Measurements from ENCODE around the gene RSPH1.
A peak's percentile ranks its signal among the peaks of the same experiment; 100 is the strongest.

RSPH1 gene

DNA sequence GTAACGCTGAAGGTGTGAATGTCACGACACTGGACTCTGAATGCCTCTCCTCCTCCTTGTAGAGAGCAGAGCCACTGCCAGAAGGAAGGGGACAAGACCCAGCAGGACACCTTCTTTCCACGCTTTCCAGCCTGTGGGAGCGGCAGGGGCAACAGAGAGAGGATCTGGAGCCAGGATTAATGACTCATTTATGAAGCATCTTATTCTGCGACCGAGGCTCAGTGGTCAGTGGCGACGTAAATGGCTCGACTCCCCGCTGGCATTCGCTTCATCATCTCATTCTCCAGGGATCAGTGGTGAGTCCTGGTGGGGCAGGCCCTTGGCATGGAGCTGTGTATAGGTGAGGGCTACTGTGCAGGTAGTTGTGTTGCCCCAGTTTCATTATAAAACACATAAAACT, 22.2 kb upstream of the RSPH1 start:
- peaks cover 26 to 27% of the 10 kb centered on the region in 2 experiments for H3K4me1 ChIP-seq (ENCODE audit: control insufficient read depth in 1 of 2, insufficient read depth in 2 of 2, low read length in 2 of 2)
- no peak overlapping the region for H3K9ac ChIP-seq (ENCODE audit: low read length)

DNA sequence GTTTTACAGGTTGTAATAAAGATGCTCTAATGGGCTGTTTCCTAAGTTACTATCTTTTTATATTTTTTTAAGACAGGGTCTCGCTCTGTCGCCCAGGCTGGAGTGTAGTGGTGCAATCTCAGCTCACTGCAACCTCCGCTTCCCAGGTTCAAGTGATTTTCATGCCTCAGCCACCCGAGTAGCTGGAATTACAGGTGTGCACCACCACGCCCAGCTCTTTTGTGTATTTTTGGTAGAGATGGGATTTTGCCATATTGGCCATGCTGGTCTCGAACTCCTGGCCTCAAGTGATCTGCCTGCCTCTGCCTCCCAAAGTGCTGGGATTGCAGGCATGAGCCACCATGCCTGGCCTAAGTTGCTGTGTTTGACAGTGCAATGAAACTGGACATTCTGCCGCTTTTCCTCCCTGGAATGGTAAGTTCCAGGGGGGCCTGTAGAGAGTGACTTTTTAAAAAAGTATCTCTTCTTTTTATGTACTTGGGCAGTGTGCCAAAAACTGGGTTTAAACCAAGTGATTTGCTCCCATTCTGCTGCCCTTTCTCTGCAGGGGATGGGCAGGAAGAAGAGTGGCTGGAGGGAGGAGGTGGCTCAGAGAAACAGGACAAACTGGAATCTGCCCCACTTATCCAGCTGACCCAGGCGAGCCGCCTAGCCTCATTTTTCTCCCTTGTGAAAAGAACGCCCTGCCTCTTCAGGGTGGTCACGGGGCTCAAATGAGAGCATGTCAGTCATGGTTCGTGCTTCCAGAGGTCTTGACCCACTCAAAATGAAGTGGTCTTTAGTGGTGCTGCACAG, 19.9 kb upstream of the RSPH1 start:
- no peaks in the 10 kb centered on the region for H3K27me3 ChIP-seq (ENCODE audit: insufficient read depth, low read length)
- H3K4me2 ChIP-seq (ENCODE audit: low read length), result peak overlapping the region; percentile 56
- H3K9ac ChIP-seq (ENCODE audit: low read length), result no peak overlapping the region
- WGBS (ENCODE audit: extremely low coverage, insufficient coverage, insufficient read length), result no CpG with 5 or more reads among the region's 12 CpGs
- no peak overlapping the region for H3K23ac ChIP-seq (ENCODE audit: low read length)
- H3K9me3 ChIP-seq (ENCODE audit: insufficient read depth, low read depth, low read length), result peaks cover 1% of the 10 kb centered on the region
- DNase-seq, result peak; percentile 85 to 91
- peak overlapping the region; percentile 73 for H2BK12ac ChIP-seq (ENCODE audit: low read length)
- no peak overlapping the region for H2AFZ ChIP-seq (ENCODE audit: insufficient read depth, low read length, poor library complexity)
- peak overlapping the region; percentile 73 for H4K91ac ChIP-seq (ENCODE audit: low read depth, low read length)
- no peak overlapping the region for H2BK120ac ChIP-seq (ENCODE audit: insufficient read depth, low read length, poor library complexity)
- H3K4ac ChIP-seq (ENCODE audit: low read depth, low read length), result no peak overlapping the region
- no peak overlapping the region for H3K14ac ChIP-seq (ENCODE audit: low read length)
- peaks cover 28 to 29% of the 10 kb centered on the region in 2 experiments for H3K4me1 ChIP-seq (ENCODE audit: control insufficient read depth in 1 of 2, insufficient read depth in 2 of 2, low read length in 2 of 2)
- H3K36me3 ChIP-seq (ENCODE audit: control insufficient read depth in 1 of 2, insufficient read depth in 2 of 2, low read length in 2 of 2), result peaks cover 5 to 9% of the 10 kb centered on the region in 2 experiments
- peaks cover 27% of the 10 kb centered on the region for H3K79me1 ChIP-seq (ENCODE audit: low read length)
- H4K8ac ChIP-seq (ENCODE audit: low read depth, low read length), result peak overlapping the region; percentile 23
- H3K18ac ChIP-seq (ENCODE audit: low read length), result no peak overlapping the region
- H3K4me3 ChIP-seq (ENCODE audit: low read depth, low read length), result no peak overlapping the region
- H2AK5ac ChIP-seq (ENCODE audit: low read length), result no peak overlapping the region
- H3K27ac ChIP-seq (ENCODE audit: low read depth, low read length), result peak overlapping the region; percentile 81
- H2BK5ac ChIP-seq (ENCODE audit: low read depth, low read length, poor library complexity), result peak overlapping the region; percentile 63
- no peak overlapping the region for H4K12ac ChIP-seq (ENCODE audit: low read depth, low read length)
- peaks cover 6% of the 10 kb centered on the region for H3K79me2 ChIP-seq (ENCODE audit: control insufficient read depth, insufficient read depth, low read length, poor library complexity)

More for the DNA sequence above, 22.2 kb upstream of the RSPH1 start:
- Histone ChIP-seq H3K79me1 (ENCODE audit: low read length) (peaks cover 24% of the 10 kb centered on the region), H3K9me3 (ENCODE audit: insufficient read depth, low read depth, low read length) (peaks cover 1% of the 10 kb centered on the region), H3K18ac (ENCODE audit: low read length) (peak overlapping the region; percentile 70), H2BK12ac (ENCODE audit: low read length) (peak overlapping the region; percentile 54), H3K27me3 (ENCODE audit: insufficient read depth, low read length) (no peaks in the 10 kb centered on the region), H2AFZ (ENCODE audit: insufficient read depth, low read length, poor library complexity) (no peak overlapping the region), H3K4me2 (ENCODE audit: low read length) (peak overlapping the region; percentile 22), H3K79me2 (ENCODE audit: control insufficient read depth, insufficient read depth, low read length, poor library complexity) (peaks cover 6% of the 10 kb centered on the region), H4K12ac (ENCODE audit: low read depth, low read length) (no peak overlapping the region), H2BK120ac (ENCODE audit: insufficient read depth, low read length, poor library complexity) (no peak overlapping the region), H3K36me3 (ENCODE audit: control insufficient read depth in 1 of 2, insufficient read depth in 2 of 2, low read length in 2 of 2) (peaks cover 13 to 21% of the 10 kb centered on the region in 2 experiments), H2BK5ac (ENCODE audit: low read depth, low read length, poor library complexity) (no peak overlapping the region), H3K4me3 (ENCODE audit: low read depth, low read length) (no peak overlapping the region), H3K23ac (ENCODE audit: low read length) (no peak overlapping the region), H3K14ac (ENCODE audit: low read length) (peak overlapping the region; percentile 50), H3K27ac (ENCODE audit: low read depth, low read length) (no peak overlapping the region), H4K8ac (ENCODE audit: low read depth, low read length) (no peak overlapping the region), H3K4ac (ENCODE audit: low read depth, low read length) (no peak overlapping the region), H2AK5ac (ENCODE audit: low read length) (no peak overlapping the region), H4K91ac (ENCODE audit: low read depth, low read length) (no peak overlapping the region)
- DNase-seq, result peak; percentile 67 to 76
- WGBS (ENCODE audit: extremely low coverage, insufficient coverage, insufficient read length), result no CpG with 5 or more reads among the region's 11 CpGs

DNA sequence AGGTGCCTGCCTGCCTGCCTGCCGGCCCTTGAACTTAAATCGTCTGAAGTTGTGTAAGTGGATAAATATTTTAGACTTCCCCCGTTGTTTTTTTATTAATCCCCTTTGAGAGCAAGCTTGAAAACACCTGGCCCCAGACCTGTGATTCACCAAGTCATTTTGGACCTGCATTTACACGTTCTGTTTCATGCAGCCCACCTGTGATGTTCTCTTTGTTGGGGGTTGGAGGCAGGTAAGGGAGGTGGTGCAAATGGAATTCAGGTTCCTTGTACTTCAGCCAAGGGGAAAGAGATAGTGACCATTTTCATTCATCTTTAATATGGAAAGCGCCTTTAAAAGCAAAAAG, 18.8 kb upstream of the RSPH1 start:
- Histone ChIP-seq H3K36me3 (ENCODE audit: control insufficient read depth in 1 of 2, insufficient read depth in 2 of 2, low read length in 2 of 2) (peaks cover 3 to 6% of the 10 kb centered on the region in 2 experiments), H2BK12ac (ENCODE audit: low read length) (no peak overlapping the region), H2AK5ac (ENCODE audit: low read length) (no peak overlapping the region), H4K12ac (ENCODE audit: low read depth, low read length) (no peak overlapping the region), H2BK120ac (ENCODE audit: insufficient read depth, low read length, poor library complexity) (peak overlapping the region; percentile 87), H3K27me3 (ENCODE audit: insufficient read depth, low read length) (no peaks in the 10 kb centered on the region), H2BK5ac (ENCODE audit: low read depth, low read length, poor library complexity) (no peak overlapping the region), H3K23ac (ENCODE audit: low read length) (no peak overlapping the region), H3K4ac (ENCODE audit: low read depth, low read length) (peak overlapping the region; percentile 34), H3K79me1 (ENCODE audit: low read length) (peaks cover 27% of the 10 kb centered on the region), H3K4me1 (ENCODE audit: control insufficient read depth in 1 of 2, insufficient read depth in 2 of 2, low read length in 2 of 2) (peaks cover 28 to 29% of the 10 kb centered on the region in 2 experiments), H3K18ac (ENCODE audit: low read length) (no peak overlapping the region), H3K4me2 (ENCODE audit: low read length) (peak overlapping the region; percentile 96), H2AFZ (ENCODE audit: insufficient read depth, low read length, poor library complexity) (no peak overlapping the region), H3K9ac (ENCODE audit: low read length) (no peak overlapping the region), H3K79me2 (ENCODE audit: control insufficient read depth, insufficient read depth, low read length, poor library complexity) (peaks cover 6% of the 10 kb centered on the region), H4K91ac (ENCODE audit: low read depth, low read length) (peak overlapping the region; percentile 90), H4K8ac (ENCODE audit: low read depth, low read length) (no peak overlapping the region), H3K4me3 (ENCODE audit: low read depth, low read length) (peak overlapping the region; percentile 77), H3K14ac (ENCODE audit: low read length) (no peak overlapping the region), H3K27ac (ENCODE audit: low read depth, low read length) (peak overlapping the region; percentile 60), H3K9me3 (ENCODE audit: insufficient read depth, low read depth, low read length) (peaks cover 1% of the 10 kb centered on the region)
- DNase-seq, result no peak
- WGBS (ENCODE audit: extremely low coverage, insufficient coverage, insufficient read length), result no CpG with 5 or more reads among the region's 5 CpGs

DNA sequence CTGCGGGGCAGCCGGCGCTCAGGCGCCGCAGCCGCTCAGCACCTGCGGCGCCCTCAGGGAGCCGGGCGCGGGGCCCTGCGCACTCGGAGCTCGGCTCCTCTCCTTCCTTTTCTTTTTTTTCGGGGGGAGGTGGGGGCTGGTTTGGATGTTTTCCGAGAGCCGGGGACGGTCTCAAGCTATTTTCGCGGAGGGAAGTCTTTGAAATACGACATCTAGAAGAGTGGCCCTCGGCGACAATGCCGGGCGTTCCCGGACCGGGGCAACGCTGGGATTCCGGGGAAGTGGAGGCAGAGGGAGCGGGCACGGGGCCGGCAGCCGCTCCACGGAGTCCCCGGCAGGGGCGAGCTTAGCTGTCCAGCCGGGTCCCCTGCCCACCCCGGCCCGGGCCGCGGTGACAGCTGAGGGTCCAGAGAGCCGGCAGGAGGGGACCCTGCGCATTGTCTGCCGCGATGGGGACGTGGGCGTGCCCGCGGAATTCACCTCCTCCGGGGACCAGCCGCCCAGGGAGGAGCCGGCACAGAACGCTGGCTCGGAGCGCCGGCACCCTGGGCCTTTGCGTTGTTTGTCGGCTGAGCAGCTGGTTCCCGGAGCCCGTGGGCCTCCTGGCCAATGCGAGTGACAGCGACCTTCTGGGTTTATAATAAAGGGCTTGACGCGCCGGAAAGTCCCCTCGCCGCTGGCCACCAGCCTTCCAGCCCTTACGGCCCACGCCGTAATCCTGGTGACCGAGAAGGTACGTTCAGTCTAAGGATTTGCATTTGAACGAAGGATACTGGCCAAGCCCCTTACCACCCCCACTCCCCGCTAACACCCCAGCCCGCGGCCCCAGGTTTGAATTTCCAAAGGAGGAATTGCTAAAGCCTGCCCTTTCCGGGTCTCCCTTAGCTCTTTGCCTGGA, 18.2 kb upstream of the RSPH1 start:
- Histone ChIP-seq H4K12ac (ENCODE audit: low read depth, low read length) (peak overlapping the region; percentile 84), H2AFZ (ENCODE audit: insufficient read depth, low read length, poor library complexity) (peak overlapping the region; percentile 66), H3K18ac (ENCODE audit: low read length) (peak overlapping the region; percentile 87), H3K23ac (ENCODE audit: low read length) (no peak overlapping the region), H3K14ac (ENCODE audit: low read length) (peak overlapping the region; percentile 92), H3K27ac (ENCODE audit: low read depth, low read length) (peak overlapping the region; percentile 60), H2AK5ac (ENCODE audit: low read length) (peak overlapping the region; percentile 41), H3K9ac (ENCODE audit: low read length) (peak overlapping the region; percentile 63), H3K4ac (ENCODE audit: low read depth, low read length) (peak overlapping the region; percentile 70), H3K27me3 (ENCODE audit: insufficient read depth, low read length) (no peaks in the 10 kb centered on the region), H3K4me2 (ENCODE audit: low read length) (peak overlapping the region; percentile 96), H3K79me1 (ENCODE audit: low read length) (peaks cover 27% of the 10 kb centered on the region), H3K4me3 (ENCODE audit: low read depth, low read length) (peak overlapping the region; percentile 77), H3K4me1 (ENCODE audit: control insufficient read depth in 1 of 2, insufficient read depth in 2 of 2, low read length in 2 of 2) (peaks cover 28 to 29% of the 10 kb centered on the region in 2 experiments), H4K8ac (ENCODE audit: low read depth, low read length) (peak overlapping the region; percentile 77), H2BK120ac (ENCODE audit: insufficient read depth, low read length, poor library complexity) (peak overlapping the region; percentile 87), H3K9me3 (ENCODE audit: insufficient read depth, low read depth, low read length) (peaks cover 1% of the 10 kb centered on the region), H2BK5ac (ENCODE audit: low read depth, low read length, poor library complexity) (peak overlapping the region; percentile 61), H3K36me3 (ENCODE audit: control insufficient read depth in 1 of 2, insufficient read depth in 2 of 2, low read length in 2 of 2) (peaks cover 3 to 4% of the 10 kb centered on the region in 2 experiments), H2BK12ac (ENCODE audit: low read length) (peak overlapping the region; percentile 63), H3K79me2 (ENCODE audit: control insufficient read depth, insufficient read depth, low read length, poor library complexity) (peaks cover 6% of the 10 kb centered on the region), H4K91ac (ENCODE audit: low read depth, low read length) (peak overlapping the region; percentile 90)
- DNase-seq, result peak; percentile 79 to 80
- WGBS (ENCODE audit: extremely low coverage, insufficient coverage, insufficient read length), result no CpG with 5 or more reads among the region's 77 CpGs

Data from trophoblast cell (in vitro differentiated cells and primary cell).